ENCODE data around the gene STEAP1B.

The STEAP1B gene

GRCh38 chr7:22445853-22446252, 54.1 kb downstream of the STEAP1B start:
- Histone ChIP-seq H2BK120ac (ENCODE audit: insufficient read depth, low read length, poor library complexity) (no peak overlapping the region), H2BK12ac (ENCODE audit: low read length) (no peak overlapping the region), H3K23ac (ENCODE audit: low read length) (no peak overlapping the region), H4K12ac (ENCODE audit: low read depth, low read length) (no peak overlapping the region), H3K4me3 (ENCODE audit: low read depth, low read length) (no peak overlapping the region), H3K79me1 (ENCODE audit: low read length) (no peaks in the 10 kb centered on the region), H3K79me2 (ENCODE audit: control insufficient read depth, insufficient read depth, low read length, poor library complexity) (no peaks in the 10 kb centered on the region), H4K8ac (ENCODE audit: low read depth, low read length) (no peak overlapping the region), H3K9ac (ENCODE audit: low read length) (no peak overlapping the region), H3K14ac (ENCODE audit: low read length) (no peak overlapping the region), H3K36me3 (ENCODE audit: control insufficient read depth in 1 of 2, insufficient read depth in 2 of 2, low read length in 2 of 2) (no peaks in the 10 kb centered on the region), H4K91ac (ENCODE audit: low read depth, low read length) (no peak overlapping the region), H3K18ac (ENCODE audit: low read length) (no peak overlapping the region), H3K4me2 (ENCODE audit: low read length) (no peak overlapping the region), H3K27ac (ENCODE audit: low read depth, low read length) (no peak overlapping the region), H3K4me1 (ENCODE audit: control insufficient read depth in 1 of 2, insufficient read depth in 2 of 2, low read length in 2 of 2) (peaks cover 9 to 11% of the 10 kb centered on the region in 2 experiments), H2AK5ac (ENCODE audit: low read length) (no peak overlapping the region), H3K9me3 (ENCODE audit: insufficient read depth, low read depth, low read length) (no peaks in the 10 kb centered on the region), H3K27me3 (ENCODE audit: insufficient read depth, low read length) (no peaks in the 10 kb centered on the region), H3K4ac (ENCODE audit: low read depth, low read length) (no peak overlapping the region), H2AFZ (ENCODE audit: insufficient read depth, low read length, poor library complexity) (no peak overlapping the region), H2BK5ac (ENCODE audit: low read depth, low read length, poor library complexity) (no peak overlapping the region)
- DNase-seq = no peak
- no CpG with 5 or more reads among the region's 3 CpGs for WGBS (ENCODE audit: extremely low coverage, insufficient coverage, insufficient read length)

- Histone ChIP-seq H3K4ac (ENCODE audit: low read depth, low read length) (no peak overlapping the region), H3K23ac (ENCODE audit: low read length) (no peak overlapping the region), H2AFZ (ENCODE audit: insufficient read depth, low read length, poor library complexity) (no peak overlapping the region), H3K27ac (ENCODE audit: low read depth, low read length) (no peak overlapping the region), H4K91ac (ENCODE audit: low read depth, low read length) (no peak overlapping the region), H2BK120ac (ENCODE audit: insufficient read depth, low read length, poor library complexity) (no peak overlapping the region), H3K18ac (ENCODE audit: low read length) (no peak overlapping the region), H3K9ac (ENCODE audit: low read length) (no peak overlapping the region), H3K79me1 (ENCODE audit: low read length) (no peaks in the 10 kb centered on the region), H3K14ac (ENCODE audit: low read length) (no peak overlapping the region), H3K4me1 (ENCODE audit: control insufficient read depth in 1 of 2, insufficient read depth in 2 of 2, low read length in 2 of 2) (peaks cover 9 to 11% of the 10 kb centered on the region in 2 experiments), H3K9me3 (ENCODE audit: insufficient read depth, low read depth, low read length) (no peaks in the 10 kb centered on the region), H3K4me2 (ENCODE audit: low read length) (no peak overlapping the region), H4K8ac (ENCODE audit: low read depth, low read length) (no peak overlapping the region), H3K27me3 (ENCODE audit: insufficient read depth, low read length) (no peaks in the 10 kb centered on the region), H3K79me2 (ENCODE audit: control insufficient read depth, insufficient read depth, low read length, poor library complexity) (no peaks in the 10 kb centered on the region), H3K36me3 (ENCODE audit: control insufficient read depth in 1 of 2, insufficient read depth in 2 of 2, low read length in 2 of 2) (no peaks in the 10 kb centered on the region), H2BK12ac (ENCODE audit: low read length) (peak overlapping the region; percentile 52), H2AK5ac (ENCODE audit: low read length) (peak overlapping the region; percentile 23), H4K12ac (ENCODE audit: low read depth, low read length) (no peak overlapping the region), H3K4me3 (ENCODE audit: low read depth, low read length) (no peak overlapping the region), H2BK5ac (ENCODE audit: low read depth, low read length, poor library complexity) (no peak overlapping the region)
- no peak for DNase-seq
- WGBS (ENCODE audit: extremely low coverage, insufficient coverage, insufficient read length) = no CpG with 5 or more reads among the region's 14 CpGs
Measured at GRCh38 chr7:22445140-22445743, 54.7 kb downstream of the STEAP1B start.

- Histone ChIP-seq H3K79me1 (ENCODE audit: low read length) (no peaks in the 10 kb centered on the region), H4K12ac (ENCODE audit: low read depth, low read length) (no peak overlapping the region), H3K4ac (ENCODE audit: low read depth, low read length) (no peak overlapping the region), H3K27ac (ENCODE audit: low read depth, low read length) (no peak overlapping the region), H3K9ac (ENCODE audit: low read length) (no peak overlapping the region), H3K4me2 (ENCODE audit: low read length) (no peak overlapping the region), H3K18ac (ENCODE audit: low read length) (no peak overlapping the region), H2AFZ (ENCODE audit: insufficient read depth, low read length, poor library complexity) (no peak overlapping the region), H3K27me3 (ENCODE audit: insufficient read depth, low read length) (no peaks in the 10 kb centered on the region), H3K23ac (ENCODE audit: low read length) (no peak overlapping the region), H4K91ac (ENCODE audit: low read depth, low read length) (no peak overlapping the region), H4K8ac (ENCODE audit: low read depth, low read length) (no peak overlapping the region), H2AK5ac (ENCODE audit: low read length) (no peak overlapping the region), H2BK5ac (ENCODE audit: low read depth, low read length, poor library complexity) (no peak overlapping the region), H3K4me1 (ENCODE audit: control insufficient read depth in 1 of 2, insufficient read depth in 2 of 2, low read length in 2 of 2) (peaks cover 9 to 11% of the 10 kb centered on the region in 2 experiments), H3K4me3 (ENCODE audit: low read depth, low read length) (no peak overlapping the region), H3K14ac (ENCODE audit: low read length) (no peak overlapping the region), H3K9me3 (ENCODE audit: insufficient read depth, low read depth, low read length) (no peaks in the 10 kb centered on the region), H2BK12ac (ENCODE audit: low read length) (no peak overlapping the region), H2BK120ac (ENCODE audit: insufficient read depth, low read length, poor library complexity) (no peak overlapping the region), H3K79me2 (ENCODE audit: control insufficient read depth, insufficient read depth, low read length, poor library complexity) (no peaks in the 10 kb centered on the region), H3K36me3 (ENCODE audit: control insufficient read depth in 1 of 2, insufficient read depth in 2 of 2, low read length in 2 of 2) (no peaks in the 10 kb centered on the region)
- WGBS (ENCODE audit: extremely low coverage, insufficient coverage, insufficient read length) = no CpG with 5 or more reads among the region's 13 CpGs
- no peak for DNase-seq
Measured at GRCh38 chr7:22444181-22444971, 55.6 kb downstream of the STEAP1B start.

GRCh38 chr7:22443370-22444180, 56.4 kb downstream of the STEAP1B start:
- no peaks in the 10 kb centered on the region for H3K27me3 ChIP-seq (ENCODE audit: insufficient read depth, low read length)
- no peak overlapping the region for H2BK12ac ChIP-seq (ENCODE audit: low read length)
- H4K12ac ChIP-seq (ENCODE audit: low read depth, low read length) = no peak overlapping the region
- no CpG with 5 or more reads among the region's 7 CpGs for WGBS (ENCODE audit: extremely low coverage, insufficient coverage, insufficient read length)
- H2AK5ac ChIP-seq (ENCODE audit: low read length) = no peak overlapping the region
- no peak overlapping the region for H3K4me2 ChIP-seq (ENCODE audit: low read length)
- H3K27ac ChIP-seq (ENCODE audit: low read depth, low read length) = no peak overlapping the region
- H3K4me1 ChIP-seq (ENCODE audit: control insufficient read depth in 1 of 2, insufficient read depth in 2 of 2, low read length in 2 of 2) = peaks cover 9 to 11% of the 10 kb centered on the region in 2 experiments
- no peak for DNase-seq
- H3K9ac ChIP-seq (ENCODE audit: low read length) = no peak overlapping the region
- H4K8ac ChIP-seq (ENCODE audit: low read depth, low read length) = no peak overlapping the region
- no peaks in the 10 kb centered on the region for H3K36me3 ChIP-seq (ENCODE audit: control insufficient read depth in 1 of 2, insufficient read depth in 2 of 2, low read length in 2 of 2)
- H2BK120ac ChIP-seq (ENCODE audit: insufficient read depth, low read length, poor library complexity) = no peak overlapping the region
- no peak overlapping the region for H3K23ac ChIP-seq (ENCODE audit: low read length)
- no peak overlapping the region for H4K91ac ChIP-seq (ENCODE audit: low read depth, low read length)
- no peak overlapping the region for H3K4ac ChIP-seq (ENCODE audit: low read depth, low read length)
- H3K79me2 ChIP-seq (ENCODE audit: control insufficient read depth, insufficient read depth, low read length, poor library complexity) = no peaks in the 10 kb centered on the region
- no peaks in the 10 kb centered on the region for H3K9me3 ChIP-seq (ENCODE audit: insufficient read depth, low read depth, low read length)
- H3K79me1 ChIP-seq (ENCODE audit: low read length) = no peaks in the 10 kb centered on the region
- H3K14ac ChIP-seq (ENCODE audit: low read length) = no peak overlapping the region
- H3K18ac ChIP-seq (ENCODE audit: low read length) = no peak overlapping the region
- H2BK5ac ChIP-seq (ENCODE audit: low read depth, low read length, poor library complexity) = no peak overlapping the region
- H2AFZ ChIP-seq (ENCODE audit: insufficient read depth, low read length, poor library complexity) = no peak overlapping the region
- no peak overlapping the region for H3K4me3 ChIP-seq (ENCODE audit: low read depth, low read length)
